G401 (cell line): ENCODE measurements around the gene FOXR2. TPM values are rescaled to one million over a fixed set of nuclear protein-coding genes. Genes with fewer than 3 reads are reported as not detected.

Source experiments
- DNase-seq: peaks from one replicate; pipeline ENCODE4 v3.0.0-alpha.2; 2015; ENCODE audit warnings: low spot score
- in situ Hi-C: cut with HindIII; loops from 2 replicates; pipeline ENCODE4 v1.10.0; 2016; ENCODE audit warnings: low sequenced_read_pairs, mixed read lengths
- total RNA-seq: library from RNA; depleted of rRNA; stranded (reverse); fragments of >200 nt; shearing (Covaris generic); gene quantifications from 2 replicates; pipeline ENCODE4 v1.2.3, GENCODE V29; 2014; rRNA removed

FOXR2 gene
- total RNA-seq = not detected in 2 replicates

- in situ Hi-C loops = no loop called here
Observed at GRCh38 chrX:55623100-55623499, at the start of gene FOXR2. FOXR2 (plus strand) TSS chrX:55623400; CDS start chrX:55623712, 312 bp downstream.

GRCh38 chrX:55579115-55579514 is 44.1 kb upstream of the FOXR2 start:
- in situ Hi-C loops = no loop called here
- no peak for DNase-seq

More at GRCh38 chrX:55623100-55623499, at the start of gene FOXR2:
- DNase-seq = no peak

- in situ Hi-C loops = no loop called here
- no peak for DNase-seq
Observed at GRCh38 chrX:55582447-55582846, 40.8 kb upstream of the FOXR2 start.

- in situ Hi-C loops = no loop called here
- no peak for DNase-seq
Observed at GRCh38 chrX:55593296-55593695, 29.9 kb upstream of the FOXR2 start.

- no peak for DNase-seq
- in situ Hi-C loops = no loop called here
Observed at GRCh38 chrX:55593756-55594257, 29.4 kb upstream of the FOXR2 start.

- in situ Hi-C loops = no loop called here
- no peak for DNase-seq
Observed at GRCh38 chrX:55598333-55598732, 24.9 kb upstream of the FOXR2 start.

GRCh38 chrX:55619547-55619946 is 3.7 kb upstream of the FOXR2 start:
- in situ Hi-C loops = no loop called here
- no peak for DNase-seq

- no peak for DNase-seq
Observed at GRCh38 chrX:55624403-55624802, 1.2 kb downstream of the FOXR2 start.

GRCh38 chrX:55636109-55636508 is 12.9 kb downstream of the FOXR2 start:
- no peak for DNase-seq
- in situ Hi-C loops = no loop called here

More at GRCh38 chrX:55624403-55624802, 1.2 kb downstream of the FOXR2 start:
- in situ Hi-C loops = no loop called here

GRCh38 chrX:55638933-55639332 is 15.7 kb downstream of the FOXR2 start:
- in situ Hi-C loops = no loop called here
- no peak for DNase-seq

GRCh38 chrX:55640854-55641253 is 17.7 kb downstream of the FOXR2 start:
- no peak for DNase-seq
- in situ Hi-C loops = no loop called here

- in situ Hi-C loops = no loop called here
- DNase-seq = no peak
Observed at GRCh38 chrX:55648434-55648833, 25.2 kb downstream of the FOXR2 start.

- in situ Hi-C loops = no loop called here
- DNase-seq = no peak
Observed at GRCh38 chrX:55659931-55660330, 36.7 kb downstream of the FOXR2 start.

- DNase-seq = no peak
- in situ Hi-C loops = no loop called here
Observed at GRCh38 chrX:55663584-55663983, 40.4 kb downstream of the FOXR2 start.

- no peak for DNase-seq
- in situ Hi-C loops = no loop called here
Observed at GRCh38 chrX:55668084-55668483, 44.9 kb downstream of the FOXR2 start.

Other genes starting within 250 kb of the FOXR2 start
- 17.8 and 31.1 TPM in 2 replicates for gene MAGEH1, start 171.3 kb upstream of the FOXR2 start, total RNA-seq
- 3.3 and 8.1 TPM in 2 replicates for gene USP51, start 133.6 kb upstream of the FOXR2 start, total RNA-seq
- 22.6 and 27.1 TPM in 2 replicates for gene RRAGB, start 94.3 kb downstream of the FOXR2 start, total RNA-seq